Prostate gland (tissue), 2 donors: ENCODE results near the gene CTBP1.

Source experiments
- CTCF ChIP-seq, 4 experiments: fragments of 200-600 bp in 2 of 4; fragments of 450-650 bp in 2 of 4; sonication (generic) in 2 of 4; IDR thresholded peaks; 1 replicate in 3 of 4; 2 replicates in 1 of 4; pipeline ENCODE4 v1.5.1; 2016 to 2019; ENCODE audit warnings: antibody characterized with exemption in 4 of 4, mild to moderate bottlenecking in 2 of 4, moderate library complexity in 2 of 4
- POLR2A ChIP-seq: fragments of 450-650 bp; IDR thresholded peaks from one replicate; pipeline ENCODE4 v1.6.1; 2016; ENCODE audit warnings: antibody characterized with exemption, mild to moderate bottlenecking

- TF ChIP-seq POLR2A (no peak), CTCF (IDR thresholded peaks at IDR 0.05) (no peak)
Observed at GRCh38 chr4:1226598-1226997, 22.3 kb downstream of the CTBP1 start.
